ENCODE data around the gene TMEM130. TPM values are rescaled to one million over a fixed set of nuclear protein-coding genes. Genes with fewer than 3 reads are reported as not detected.

The TMEM130 gene, protein sequence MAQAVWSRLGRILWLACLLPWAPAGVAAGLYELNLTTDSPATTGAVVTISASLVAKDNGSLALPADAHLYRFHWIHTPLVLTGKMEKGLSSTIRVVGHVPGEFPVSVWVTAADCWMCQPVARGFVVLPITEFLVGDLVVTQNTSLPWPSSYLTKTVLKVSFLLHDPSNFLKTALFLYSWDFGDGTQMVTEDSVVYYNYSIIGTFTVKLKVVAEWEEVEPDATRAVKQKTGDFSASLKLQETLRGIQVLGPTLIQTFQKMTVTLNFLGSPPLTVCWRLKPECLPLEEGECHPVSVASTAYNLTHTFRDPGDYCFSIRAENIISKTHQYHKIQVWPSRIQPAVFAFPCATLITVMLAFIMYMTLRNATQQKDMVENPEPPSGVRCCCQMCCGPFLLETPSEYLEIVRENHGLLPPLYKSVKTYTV
- 4.9 TPM for total RNA-seq

DNA sequence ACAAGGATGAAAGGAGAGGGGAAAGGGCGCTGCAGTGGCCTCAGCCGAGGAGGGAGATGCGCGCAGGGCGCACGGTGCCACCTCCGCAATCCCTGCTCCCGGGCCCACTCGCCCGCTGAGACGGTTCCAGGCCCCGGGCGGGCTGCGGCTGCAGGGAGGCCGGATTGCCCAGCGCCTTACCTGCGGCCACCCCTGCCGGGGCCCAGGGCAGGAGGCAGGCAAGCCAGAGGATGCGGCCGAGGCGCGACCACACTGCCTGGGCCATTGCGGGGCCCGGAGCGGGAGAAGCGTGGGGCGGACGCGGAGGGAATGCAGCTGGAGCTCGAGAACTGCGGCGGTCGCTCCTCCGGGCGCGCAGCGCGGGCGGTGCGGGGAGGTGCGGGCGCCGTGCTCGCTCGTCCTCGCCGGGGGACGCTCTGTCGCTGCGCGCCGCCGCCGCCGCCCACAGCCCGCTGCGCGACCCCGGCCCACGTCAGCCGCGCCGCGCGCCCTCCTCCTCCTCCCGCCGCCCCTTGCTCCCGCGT is at the start of gene TMEM130:
Gene TMEM130, minus strand, starts transcription at position 418 of the 524 bp plus-strand sequence. Its CDS starts 153 bp downstream, at position 265.
- FAIRE-seq (no peak), DNase-seq (ENCODE audit: low spot score in 2 of 2) (no peak)

- DNase-seq (ENCODE audit: low spot score in 2 of 2) (no peak), FAIRE-seq (no peak)
These were observed 47.5 kb upstream of the TMEM130 start for GRCh38 chr7:98917331-98917730.

GRCh38 chr7:98913612-98914011 is 43.8 kb upstream of the TMEM130 start:
- no peak for FAIRE-seq

GRCh38 chr7:98913026-98913425 is 43.2 kb upstream of the TMEM130 start:
- FAIRE-seq: no peak

More at GRCh38 chr7:98913612-98914011, 43.8 kb upstream of the TMEM130 start:
- DNase-seq (ENCODE audit: low spot score in 2 of 2): no peak

GRCh38 chr7:98911916-98912315 is 42.1 kb upstream of the TMEM130 start:
- DNase-seq (ENCODE audit: low spot score in 2 of 2): no peak
- no peak for FAIRE-seq

More at GRCh38 chr7:98913026-98913425, 43.2 kb upstream of the TMEM130 start:
- DNase-seq (ENCODE audit: low spot score in 2 of 2): no peak

DNA sequence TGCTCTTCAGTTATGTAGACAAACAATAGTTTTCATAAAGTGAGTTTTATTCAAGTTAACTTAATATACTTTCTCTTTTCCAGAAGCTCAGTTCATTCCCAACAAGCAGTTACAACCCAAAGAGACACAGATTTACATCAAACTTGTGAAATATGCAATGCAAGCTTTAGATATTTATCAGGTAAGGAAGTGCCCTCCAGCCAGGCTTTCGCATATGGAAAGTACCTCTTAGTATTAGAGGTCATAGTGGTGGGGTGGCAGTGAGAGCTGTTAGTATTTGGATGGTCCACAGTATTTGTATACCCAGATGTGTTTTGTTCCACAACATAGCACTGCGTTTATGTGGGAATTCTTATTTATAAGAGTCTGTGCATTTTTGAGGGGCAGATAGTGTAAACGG is 40.6 kb upstream of the TMEM130 start:
- DNase-seq (ENCODE audit: low spot score in 2 of 2) (no peak), FAIRE-seq (no peak)

- no peak for FAIRE-seq
- no peak for DNase-seq (ENCODE audit: low spot score in 2 of 2)
These were observed 39.7 kb upstream of the TMEM130 start for GRCh38 chr7:98909487-98909886.

- DNase-seq (ENCODE audit: low spot score in 2 of 2) (no peak), FAIRE-seq (no peak)
These were observed 38.8 kb upstream of the TMEM130 start for GRCh38 chr7:98908585-98908984.

- FAIRE-seq (no peak), DNase-seq (ENCODE audit: low spot score in 2 of 2) (no peak)
These were observed 37.8 kb upstream of the TMEM130 start for GRCh38 chr7:98907570-98907969.

DNA sequence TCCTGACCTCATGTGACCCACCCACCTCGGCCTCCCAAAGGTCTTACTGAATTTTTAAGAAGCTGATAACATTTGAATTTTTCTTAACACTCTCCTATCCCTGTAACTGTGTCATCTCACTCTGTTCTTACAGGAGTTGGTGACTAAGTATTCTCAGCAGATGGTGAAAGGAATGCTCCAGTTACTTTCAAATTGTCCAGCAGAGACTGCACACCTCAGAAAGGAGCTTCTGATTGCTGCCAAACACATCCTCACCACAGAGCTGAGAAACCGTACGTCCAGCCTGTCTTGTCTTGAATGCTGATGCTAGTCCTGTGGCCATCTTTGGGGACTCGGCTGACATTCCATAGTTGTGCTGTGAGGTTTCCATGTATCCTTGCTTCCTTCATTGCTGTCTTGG is 33.4 kb upstream of the TMEM130 start:
- FAIRE-seq (no peak), DNase-seq (ENCODE audit: low spot score in 2 of 2) (no peak)

DNA sequence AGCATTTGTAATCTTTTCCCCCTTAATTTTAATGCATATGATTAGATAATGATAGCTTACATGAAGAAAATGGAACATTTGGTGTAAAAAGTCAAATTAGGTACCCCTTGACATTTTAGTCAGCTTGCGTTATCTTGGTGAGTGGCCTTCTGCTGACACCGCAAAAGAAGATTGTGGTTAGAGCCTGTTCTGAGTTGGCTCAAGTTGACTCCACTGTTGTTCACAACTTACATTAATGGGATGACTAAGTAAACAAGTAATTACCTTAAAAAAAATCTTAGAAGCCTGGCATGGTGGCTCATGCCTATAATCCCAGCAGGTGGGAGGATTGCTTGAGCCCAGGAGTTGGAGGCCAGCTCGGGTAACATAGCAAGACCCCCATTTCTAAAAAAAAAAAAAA is 32.7 kb upstream of the TMEM130 start:
- FAIRE-seq (no peak), DNase-seq (ENCODE audit: low spot score in 2 of 2) (no peak)

GRCh38 chr7:98900815-98901214 is 31.0 kb upstream of the TMEM130 start:
- DNase-seq (ENCODE audit: low spot score in 2 of 2) (no peak), FAIRE-seq (no peak)

DNA sequence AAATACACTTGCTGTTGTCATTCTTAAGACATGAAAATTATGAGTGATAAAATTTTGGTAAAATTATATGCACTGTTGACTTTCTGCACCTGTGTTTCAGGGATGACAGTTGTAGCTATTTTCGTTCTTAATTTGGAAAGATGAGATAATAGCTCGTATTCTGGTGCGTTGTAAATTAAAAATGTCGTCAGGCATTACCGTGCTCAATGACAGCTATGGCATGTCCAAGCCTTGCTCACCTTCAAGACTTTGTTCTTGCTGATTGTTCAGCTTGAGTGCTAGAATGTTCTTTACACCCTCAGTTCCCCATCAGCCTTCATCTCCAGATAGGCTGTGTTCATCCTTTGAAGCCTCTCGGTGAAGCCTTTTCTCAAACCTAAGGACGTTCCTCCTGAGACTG is 30.0 kb upstream of the TMEM130 start:
- no peak for DNase-seq (ENCODE audit: low spot score in 2 of 2)
- no peak for FAIRE-seq

DNA sequence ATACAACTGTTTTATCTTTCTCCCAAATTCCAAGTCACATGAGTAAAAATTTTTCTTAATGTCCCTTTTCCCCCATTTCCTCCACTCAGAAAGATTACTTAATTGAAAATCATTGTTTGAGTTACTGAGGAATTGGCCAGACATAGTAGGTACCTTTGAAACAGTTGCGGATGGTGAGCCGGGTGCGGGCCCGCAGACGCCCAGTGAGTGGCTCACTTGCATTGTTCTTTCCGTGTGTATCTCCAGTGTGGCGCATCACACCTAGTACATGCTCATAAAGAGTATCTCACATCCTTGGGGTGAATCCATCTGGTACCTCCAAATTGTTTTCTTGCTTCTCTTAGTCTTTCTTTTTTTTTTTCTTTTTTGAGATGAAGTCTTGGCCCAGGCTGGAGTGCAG is 22.8 kb upstream of the TMEM130 start:
- DNase-seq (ENCODE audit: low spot score in 2 of 2) (no peak), FAIRE-seq (no peak)

GRCh38 chr7:98887038-98887437 is 17.2 kb upstream of the TMEM130 start:
- DNase-seq (ENCODE audit: low spot score in 2 of 2): no peak
- no peak for FAIRE-seq

DNA sequence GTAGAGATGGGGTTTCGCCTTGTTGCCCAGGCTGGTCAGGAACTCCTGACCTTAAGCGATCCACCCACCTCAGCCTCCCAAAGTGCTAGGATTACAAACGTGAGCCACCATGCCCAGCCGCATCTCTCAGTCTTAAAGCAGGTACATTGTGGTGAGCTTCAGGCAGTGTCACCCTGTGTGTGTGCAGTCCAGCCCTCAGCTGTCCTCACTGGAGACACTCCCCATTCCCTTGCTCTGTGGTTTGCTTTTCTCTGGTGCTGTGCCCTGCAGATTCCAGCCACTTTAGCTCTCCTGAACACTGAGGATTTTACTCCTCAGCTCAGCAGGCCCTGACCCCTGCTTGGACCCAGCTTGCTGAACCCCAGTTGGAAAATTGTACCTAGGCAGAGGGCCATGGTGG is 14.6 kb upstream of the TMEM130 start:
- FAIRE-seq: no peak
- no peak for DNase-seq (ENCODE audit: low spot score in 2 of 2)

DNA sequence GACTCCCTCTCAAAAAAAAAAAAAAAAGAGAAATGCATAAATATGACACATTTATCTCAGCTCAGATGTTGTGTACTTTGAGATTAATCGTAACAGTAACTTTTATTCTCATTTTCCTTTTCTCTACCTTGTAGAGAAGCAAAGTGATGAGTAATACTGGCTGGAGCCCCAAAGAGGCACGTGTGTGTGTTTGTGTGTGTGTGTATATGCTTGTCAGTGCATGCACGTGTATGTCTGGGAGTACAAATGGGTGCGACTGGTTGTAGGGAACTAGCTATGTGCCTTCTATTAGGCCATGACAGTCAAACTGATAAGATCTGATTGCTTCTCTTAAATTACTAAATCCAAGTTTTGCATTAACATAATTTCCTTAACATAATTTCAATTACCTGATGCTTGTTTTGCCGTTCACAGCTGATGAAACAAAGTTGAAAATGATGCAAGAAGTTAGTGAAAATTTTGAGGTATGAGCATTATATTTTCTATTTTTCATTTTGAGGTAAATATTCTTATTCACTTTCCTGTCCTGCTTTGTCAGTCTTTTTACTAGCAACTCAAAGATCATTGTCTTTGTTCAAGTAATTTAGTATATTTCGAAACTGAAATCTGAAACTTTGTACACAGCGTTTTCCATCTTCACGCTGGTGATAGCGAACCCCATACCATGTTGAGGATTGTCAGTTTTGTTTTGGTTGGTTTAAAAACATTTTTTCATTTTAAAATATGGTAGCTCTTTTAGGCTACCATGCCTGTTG is 11.9 kb upstream of the TMEM130 start:
- DNase-seq (ENCODE audit: low spot score in 2 of 2): no peak
- FAIRE-seq: no peak

DNA sequence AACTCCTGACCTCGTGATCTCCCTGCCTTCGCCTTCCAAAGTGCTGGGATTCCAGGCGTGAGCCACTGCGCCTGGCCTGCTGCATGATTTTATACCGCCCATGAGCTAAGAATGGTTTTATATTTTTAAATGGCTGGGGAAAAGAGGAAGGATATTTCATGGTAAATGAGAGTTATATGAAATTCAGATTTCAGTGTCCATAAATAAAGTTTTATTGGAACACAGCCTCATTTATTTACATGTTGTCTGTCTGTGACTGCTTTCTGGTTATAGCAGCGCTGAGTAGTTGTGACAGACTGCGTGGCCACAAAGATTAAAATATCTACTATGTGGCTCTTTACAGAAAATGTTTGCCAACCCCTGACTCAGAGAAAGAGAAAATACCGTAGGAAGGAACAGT is 10.7 kb upstream of the TMEM130 start:
- FAIRE-seq (no peak), DNase-seq (ENCODE audit: low spot score in 2 of 2) (no peak)

- DNase-seq (ENCODE audit: low spot score in 2 of 2): no peak
These were observed 10.1 kb upstream of the TMEM130 start for GRCh38 chr7:98879979-98880315.

GRCh38 chr7:98879198-98879978 is 9.6 kb upstream of the TMEM130 start:
- FAIRE-seq: no peak

More at GRCh38 chr7:98879979-98880315, 10.1 kb upstream of the TMEM130 start:
- no peak for FAIRE-seq

More at GRCh38 chr7:98879198-98879978, 9.6 kb upstream of the TMEM130 start:
- no peak for DNase-seq (ENCODE audit: low spot score in 2 of 2)

Measured in frontal cortex (tissue), 4 donors.